SK-N-SH treated with all-trans-retinoic acid at 6 μM for 48 hours (cell line): ENCODE measurements around the gene ZNF385B.

Experiments used
- RARB ChIP-seq: fragments of 250-450 bp; sonication (Bioruptor Pico); IDR thresholded peaks from 2 replicates; pipeline ENCODE4 v1.8.0; 2021; ENCODE audit warnings: mild to moderate bottlenecking, moderate library complexity
- TCF4 ChIP-seq: fragments of 250-450 bp; sonication (Bioruptor Pico); IDR thresholded peaks from 2 replicates; pipeline ENCODE4 v1.8.0; 2021; ENCODE audit warnings: mild to moderate bottlenecking, moderate library complexity, borderline replicate concordance
- TF ChIP-seq, protein P1 (sequence below): fragments of 250-450 bp; sonication (Bioruptor Pico); IDR thresholded peaks from 2 replicates; pipeline ENCODE4 v1.8.0; 2020; ENCODE audit warnings: mild to moderate bottlenecking, moderate library complexity, borderline replicate concordance
- TF ChIP-seq, protein P2 (sequence below): fragments of 250-450 bp; sonication (Bioruptor Pico); IDR thresholded peaks from 2 replicates; pipeline ENCODE4 v1.5.1; 2021; ENCODE audit warnings: mild to moderate bottlenecking, moderate library complexity
- TF ChIP-seq, protein P3 (sequence below): fragments of 250-450 bp; sonication (Bioruptor Pico); IDR thresholded peaks from 2 replicates; pipeline ENCODE4 v1.8.0; 2021; ENCODE audit warnings: low read depth, mild to moderate bottlenecking, moderate library complexity, borderline replicate concordance
- TF ChIP-seq, protein P4 (sequence below): fragments of 250-450 bp; sonication (Bioruptor Pico); IDR thresholded peaks from 2 replicates; pipeline ENCODE4 v1.5.1; 2020; ENCODE audit warnings: low read depth, mild to moderate bottlenecking, moderate library complexity

DNA sequence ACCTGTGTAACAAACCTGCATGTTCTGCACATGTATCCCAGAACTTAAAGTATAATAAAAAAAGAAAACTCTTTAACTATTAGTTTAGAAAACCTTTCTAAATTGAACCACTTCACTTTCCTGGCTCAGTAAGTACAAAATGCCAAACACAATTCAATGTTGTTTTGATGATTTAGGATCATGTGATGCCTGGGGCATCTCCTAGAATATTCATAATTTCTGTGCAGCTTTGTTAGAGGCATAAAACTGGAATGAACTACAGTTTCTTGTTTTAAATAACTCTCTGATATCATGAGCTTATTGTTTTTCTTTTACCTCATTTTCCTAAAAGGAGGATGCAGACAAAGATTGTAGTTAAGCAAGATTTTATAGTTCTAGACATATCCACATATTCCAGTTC lies 457.8 kb downstream of the ZNF385B start:
- TF ChIP-seq, protein P1, sequence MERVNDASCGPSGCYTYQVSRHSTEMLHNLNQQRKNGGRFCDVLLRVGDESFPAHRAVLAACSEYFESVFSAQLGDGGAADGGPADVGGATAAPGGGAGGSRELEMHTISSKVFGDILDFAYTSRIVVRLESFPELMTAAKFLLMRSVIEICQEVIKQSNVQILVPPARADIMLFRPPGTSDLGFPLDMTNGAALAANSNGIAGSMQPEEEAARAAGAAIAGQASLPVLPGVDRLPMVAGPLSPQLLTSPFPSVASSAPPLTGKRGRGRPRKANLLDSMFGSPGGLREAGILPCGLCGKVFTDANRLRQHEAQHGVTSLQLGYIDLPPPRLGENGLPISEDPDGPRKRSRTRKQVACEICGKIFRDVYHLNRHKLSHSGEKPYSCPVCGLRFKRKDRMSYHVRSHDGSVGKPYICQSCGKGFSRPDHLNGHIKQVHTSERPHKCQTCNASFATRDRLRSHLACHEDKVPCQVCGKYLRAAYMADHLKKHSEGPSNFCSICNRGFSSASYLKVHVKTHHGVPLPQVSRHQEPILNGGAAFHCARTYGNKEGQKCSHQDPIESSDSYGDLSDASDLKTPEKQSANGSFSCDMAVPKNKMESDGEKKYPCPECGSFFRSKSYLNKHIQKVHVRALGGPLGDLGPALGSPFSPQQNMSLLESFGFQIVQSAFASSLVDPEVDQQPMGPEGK (CRISPR knock-in tag) = no peak
- TF ChIP-seq, protein P2, sequence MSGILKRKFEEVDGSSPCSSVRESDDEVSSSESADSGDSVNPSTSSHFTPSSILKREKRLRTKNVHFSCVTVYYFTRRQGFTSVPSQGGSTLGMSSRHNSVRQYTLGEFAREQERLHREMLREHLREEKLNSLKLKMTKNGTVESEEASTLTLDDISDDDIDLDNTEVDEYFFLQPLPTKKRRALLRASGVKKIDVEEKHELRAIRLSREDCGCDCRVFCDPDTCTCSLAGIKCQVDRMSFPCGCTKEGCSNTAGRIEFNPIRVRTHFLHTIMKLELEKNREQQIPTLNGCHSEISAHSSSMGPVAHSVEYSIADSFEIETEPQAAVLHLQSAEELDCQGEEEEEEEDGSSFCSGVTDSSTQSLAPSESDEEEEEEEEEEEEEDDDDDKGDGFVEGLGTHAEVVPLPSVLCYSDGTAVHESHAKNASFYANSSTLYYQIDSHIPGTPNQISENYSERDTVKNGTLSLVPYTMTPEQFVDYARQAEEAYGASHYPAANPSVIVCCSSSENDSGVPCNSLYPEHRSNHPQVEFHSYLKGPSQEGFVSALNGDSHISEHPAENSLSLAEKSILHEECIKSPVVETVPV (CRISPR knock-in tag) = no peak
- TF ChIP-seq RARB (no peak), TCF4 (CRISPR knock-in tag) (no peak)
- TF ChIP-seq, protein P3, sequence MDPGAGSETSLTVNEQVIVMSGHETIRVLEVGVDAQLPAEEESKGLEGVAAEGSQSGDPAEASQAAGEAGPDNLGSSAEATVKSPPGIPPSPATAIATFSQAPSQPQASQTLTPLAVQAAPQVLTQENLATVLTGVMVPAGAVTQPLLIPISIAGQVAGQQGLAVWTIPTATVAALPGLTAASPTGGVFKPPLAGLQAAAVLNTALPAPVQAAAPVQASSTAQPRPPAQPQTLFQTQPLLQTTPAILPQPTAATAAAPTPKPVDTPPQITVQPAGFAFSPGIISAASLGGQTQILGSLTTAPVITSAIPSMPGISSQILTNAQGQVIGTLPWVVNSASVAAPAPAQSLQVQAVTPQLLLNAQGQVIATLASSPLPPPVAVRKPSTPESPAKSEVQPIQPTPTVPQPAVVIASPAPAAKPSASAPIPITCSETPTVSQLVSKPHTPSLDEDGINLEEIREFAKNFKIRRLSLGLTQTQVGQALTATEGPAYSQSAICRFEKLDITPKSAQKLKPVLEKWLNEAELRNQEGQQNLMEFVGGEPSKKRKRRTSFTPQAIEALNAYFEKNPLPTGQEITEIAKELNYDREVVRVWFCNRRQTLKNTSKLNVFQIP (CRISPR knock-in tag) = no peak
- TF ChIP-seq, protein P4, sequence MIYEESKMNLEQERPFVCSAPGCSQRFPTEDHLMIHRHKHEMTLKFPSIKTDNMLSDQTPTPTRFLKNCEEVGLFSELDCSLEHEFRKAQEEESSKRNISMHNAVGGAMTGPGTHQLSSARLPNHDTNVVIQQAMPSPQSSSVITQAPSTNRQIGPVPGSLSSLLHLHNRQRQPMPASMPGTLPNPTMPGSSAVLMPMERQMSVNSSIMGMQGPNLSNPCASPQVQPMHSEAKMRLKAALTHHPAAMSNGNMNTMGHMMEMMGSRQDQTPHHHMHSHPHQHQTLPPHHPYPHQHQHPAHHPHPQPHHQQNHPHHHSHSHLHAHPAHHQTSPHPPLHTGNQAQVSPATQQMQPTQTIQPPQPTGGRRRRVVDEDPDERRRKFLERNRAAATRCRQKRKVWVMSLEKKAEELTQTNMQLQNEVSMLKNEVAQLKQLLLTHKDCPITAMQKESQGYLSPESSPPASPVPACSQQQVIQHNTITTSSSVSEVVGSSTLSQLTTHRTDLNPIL (CRISPR knock-in tag) = no peak
